Measurements from ENCODE around the gene PRKCA.
A peak's percentile ranks its signal among the peaks of the same experiment; 100 is the strongest.
"Not testable (repeated sequence)": the region's sequence is repeated elsewhere in the genome, so short reads cannot be mapped to it uniquely, and the experiment has no call there.

Gene PRKCA

GRCh38 chr17:66395961-66396360 is 93.5 kb downstream of the PRKCA start:
- no peak for DNase-seq

GRCh38 chr17:66397486-66397885 is 95.1 kb downstream of the PRKCA start:
- no peak for DNase-seq

GRCh38 chr17:66398059-66398458 is 95.6 kb downstream of the PRKCA start:
- no peak for DNase-seq

GRCh38 chr17:66398617-66399016 is 96.2 kb downstream of the PRKCA start:
- peak in 2 of 3 experiments; percentile 13 to 62 for DNase-seq

- no peak for DNase-seq
Measured at GRCh38 chr17:66399441-66399840, 97.0 kb downstream of the PRKCA start.

- DNase-seq: not testable (repeated sequence)
Measured at GRCh38 chr17:66400041-66400688, 97.8 kb downstream of the PRKCA start.

- no peak for DNase-seq
Measured at GRCh38 chr17:66400698-66401097, 98.3 kb downstream of the PRKCA start.

- no peak for DNase-seq
Measured at GRCh38 chr17:66401364-66401763, 99.0 kb downstream of the PRKCA start.

- DNase-seq: peak in 2 of 3 experiments; percentile 24 to 79
Measured at GRCh38 chr17:66403846-66404556, 101.6 kb downstream of the PRKCA start.

- peak in 2 of 3 experiments; percentile 59 to 93 for DNase-seq
Measured at GRCh38 chr17:66405836-66406677, 103.6 kb downstream of the PRKCA start.

- peak in 2 of 3 experiments; percentile 22 to 32 for DNase-seq
Measured at GRCh38 chr17:66406701-66407644, 104.6 kb downstream of the PRKCA start.

- no peak for DNase-seq
Measured at GRCh38 chr17:66407864-66408263, 105.5 kb downstream of the PRKCA start.

- DNase-seq: no peak
Measured at GRCh38 chr17:66411520-66411919, 109.1 kb downstream of the PRKCA start.

GRCh38 chr17:66412857-66413558 is 110.6 kb downstream of the PRKCA start:
- peak in 1 of 3 experiments; percentile 55 for DNase-seq

- DNase-seq: no peak
Measured at GRCh38 chr17:66413559-66414520, 111.4 kb downstream of the PRKCA start.

GRCh38 chr17:66414561-66415175 is 112.3 kb downstream of the PRKCA start:
- DNase-seq: no peak

GRCh38 chr17:66415366-66416206 is 113.2 kb downstream of the PRKCA start:
- DNase-seq: peak in 1 of 3 experiments; percentile 33

GRCh38 chr17:66416207-66416940 is 114.0 kb downstream of the PRKCA start:
- peak in 2 of 3 experiments; percentile 28 to 69 for DNase-seq

All from NCI-H1417 (cell line).